SK-N-SH treated with all-trans-retinoic acid at 6 μM for 48 hours (cell line): Measurements from ENCODE around the gene ZFYVE28.

ENCODE experiments used
- ATAC-seq: fragments of 200-7000 bp; cut with Tn5 transposase; 3 replicates; pipeline ENCODE4 v1.9.1; 2020; ENCODE audit warnings: mild to moderate bottlenecking, moderate library complexity
- ARNTL ChIP-seq: fragments of 450-650 bp; formaldehyde crosslinking; IDR thresholded peaks from 2 replicates; pipeline ENCODE4 v1.5.0; 2020; ENCODE audit warnings: low read depth, mild to moderate bottlenecking, moderate library complexity, borderline replicate concordance
- BACH2 ChIP-seq: fragments of 250-450 bp; sonication (Bioruptor Pico); IDR thresholded peaks from 2 replicates; pipeline ENCODE4 v1.9.0; 2021; ENCODE audit warnings: mild to moderate bottlenecking, borderline replicate concordance
- CREB5 ChIP-seq: fragments of 250-450 bp; sonication (Bioruptor Pico); IDR thresholded peaks from 2 replicates; pipeline ENCODE4 v1.5.1; 2020; ENCODE audit warnings: low read depth, mild to moderate bottlenecking, moderate library complexity
- CSDC2 ChIP-seq: fragments of 250-450 bp; sonication (Bioruptor Pico); IDR thresholded peaks from 2 replicates; pipeline ENCODE4 v1.5.0; 2020; ENCODE audit warnings: mild to moderate bottlenecking, moderate library complexity
- CSRNP3 ChIP-seq: fragments of 250-450 bp; sonication (Bioruptor Pico); IDR thresholded peaks from 2 replicates; pipeline ENCODE4 v1.5.1; 2021; ENCODE audit warnings: mild to moderate bottlenecking, moderate library complexity
- ESRRG ChIP-seq: fragments of 250-450 bp; sonication (Bioruptor Pico); IDR thresholded peaks from 2 replicates; pipeline ENCODE4 v1.6.1; 2021; ENCODE audit warnings: mild to moderate bottlenecking
- GLIS3 ChIP-seq: fragments of 250-450 bp; sonication (Bioruptor Pico); IDR thresholded peaks from 2 replicates; pipeline ENCODE4 v1.5.0; 2020; ENCODE audit warnings: mild to moderate bottlenecking, moderate library complexity
- ISL1 ChIP-seq: fragments of 250-450 bp; sonication (Bioruptor Pico); IDR thresholded peaks from 2 replicates; pipeline ENCODE4 v2.1.2; 2022; ENCODE audit warnings: mild to moderate bottlenecking, moderate library complexity
- OSR1 ChIP-seq: fragments of 250-450 bp; sonication (Bioruptor Pico); IDR thresholded peaks from 2 replicates; pipeline ENCODE4 v1.8.0; 2022; ENCODE audit warnings: moderate library complexity, mild to moderate bottlenecking, inconsistent platforms
- PATZ1 ChIP-seq: fragments of 250-450 bp; sonication (Bioruptor Pico); IDR thresholded peaks from 2 replicates; pipeline ENCODE4 v1.8.0; 2020; ENCODE audit warnings: mild to moderate bottlenecking, moderate library complexity, borderline replicate concordance
- POU6F1 ChIP-seq: fragments of 250-450 bp; sonication (Bioruptor Pico); IDR thresholded peaks from 2 replicates; pipeline ENCODE4 v1.8.0; 2021; ENCODE audit warnings: low read depth, mild to moderate bottlenecking, moderate library complexity, borderline replicate concordance
- PPARA ChIP-seq: fragments of 250-450 bp; sonication (Bioruptor Pico); IDR thresholded peaks from 2 replicates; pipeline ENCODE4 v1.5.0; 2020; ENCODE audit warnings: mild to moderate bottlenecking, borderline replicate concordance
- RARB ChIP-seq: fragments of 250-450 bp; sonication (Bioruptor Pico); IDR thresholded peaks from 2 replicates; pipeline ENCODE4 v1.8.0; 2021; ENCODE audit warnings: mild to moderate bottlenecking, moderate library complexity
- SNAI2 ChIP-seq: fragments of 250-450 bp; sonication (Bioruptor Pico); IDR thresholded peaks from 2 replicates; pipeline ENCODE4 v1.5.0; 2020; ENCODE audit warnings: mild to moderate bottlenecking, moderate library complexity
- TCF4 ChIP-seq: fragments of 250-450 bp; sonication (Bioruptor Pico); IDR thresholded peaks from 2 replicates; pipeline ENCODE4 v1.8.0; 2021; ENCODE audit warnings: mild to moderate bottlenecking, moderate library complexity, borderline replicate concordance
- TOX ChIP-seq: fragments of 250-450 bp; sonication (Bioruptor Pico); IDR thresholded peaks from 2 replicates; pipeline ENCODE4 v1.8.0; 2021; ENCODE audit warnings: mild to moderate bottlenecking, moderate library complexity, borderline replicate concordance
- TSHZ2 ChIP-seq: fragments of 250-450 bp; sonication (Bioruptor Pico); IDR thresholded peaks from 2 replicates; pipeline ENCODE4 v1.5.0; 2020; ENCODE audit warnings: mild to moderate bottlenecking, moderate library complexity
- ZC3H10 ChIP-seq: fragments of 250-450 bp; sonication (Bioruptor Pico); IDR thresholded peaks from 2 replicates; pipeline ENCODE4 v1.5.1; 2021; ENCODE audit warnings: mild to moderate bottlenecking, moderate library complexity
- ZFP3 ChIP-seq: fragments of 250-450 bp; sonication (Bioruptor Pico); IDR thresholded peaks from 2 replicates; pipeline ENCODE4 v1.5.0; 2020; ENCODE audit warnings: mild to moderate bottlenecking, moderate library complexity
- ZFP30 ChIP-seq: fragments of 450-650 bp; formaldehyde crosslinking; IDR thresholded peaks from 2 replicates; pipeline ENCODE4 v1.5.0; 2022; ENCODE audit warnings: mild to moderate bottlenecking, moderate library complexity
- ZNF565 ChIP-seq: fragments of 450-650 bp; formaldehyde crosslinking; conservative IDR thresholded peaks from 2 replicates; pipeline ENCODE4 v1.5.0; 2020; ENCODE audit warnings: low read depth, mild to moderate bottlenecking, moderate library complexity
- ZNF70 ChIP-seq: fragments of 450-650 bp; formaldehyde crosslinking; IDR thresholded peaks from 2 replicates; pipeline ENCODE4 v1.5.0; 2020; ENCODE audit warnings: mild to moderate bottlenecking, moderate library complexity
- ZNF8 ChIP-seq: fragments of 450-650 bp; formaldehyde crosslinking; IDR thresholded peaks from 2 replicates; pipeline ENCODE4 v1.5.0; 2020; ENCODE audit warnings: mild to moderate bottlenecking, moderate library complexity

Gene ZFYVE28

GRCh38 chr4:2270341-2271165, 147.9 kb downstream of the ZFYVE28 start:
- TF ChIP-seq ISL1 (CRISPR knock-in tag) = no peak
- no peak for TF ChIP-seq TOX (CRISPR knock-in tag)
- TF ChIP-seq ZFP3 = no peak
- no peak for TF ChIP-seq ZNF8 (CRISPR knock-in tag)
- no peak for TF ChIP-seq PATZ1
- TF ChIP-seq GLIS3 (CRISPR knock-in tag) = no peak
- no peak for TF ChIP-seq SNAI2
- no peak for TF ChIP-seq ZNF565 (CRISPR knock-in tag)
- no peak for TF ChIP-seq CSRNP3 (CRISPR knock-in tag)
- TF ChIP-seq ESRRG (CRISPR knock-in tag) = no peak
- TF ChIP-seq BACH2 (CRISPR knock-in tag) = no peak
- TF ChIP-seq TCF4 (CRISPR knock-in tag) = no peak
- no peak for TF ChIP-seq TSHZ2
- TF ChIP-seq ARNTL = no peak
- no peak for TF ChIP-seq POU6F1 (CRISPR knock-in tag)
- no peak for TF ChIP-seq CREB5 (CRISPR knock-in tag)
- TF ChIP-seq CSDC2 = no peak
- no peak for TF ChIP-seq ZFP30 (CRISPR knock-in tag)
- no peak for TF ChIP-seq OSR1
- no peak for ATAC-seq

- no peak for TF ChIP-seq OSR1
- TF ChIP-seq RARB (CRISPR knock-in tag) = no peak
- TF ChIP-seq TCF4 (CRISPR knock-in tag) = no peak
- no peak for TF ChIP-seq ZNF8 (CRISPR knock-in tag)
- no peak for TF ChIP-seq ZFP3
- no peak for TF ChIP-seq ESRRG (CRISPR knock-in tag)
- no peak for TF ChIP-seq CSDC2
- TF ChIP-seq TOX (CRISPR knock-in tag) = no peak
- no peak for TF ChIP-seq CREB5 (CRISPR knock-in tag)
- TF ChIP-seq POU6F1 (CRISPR knock-in tag) = no peak
- no peak for TF ChIP-seq PPARA (CRISPR knock-in tag)
- TF ChIP-seq SNAI2 = no peak
- TF ChIP-seq ZC3H10 (CRISPR knock-in tag) = no peak
- TF ChIP-seq BACH2 (CRISPR knock-in tag) = no peak
- TF ChIP-seq ISL1 (CRISPR knock-in tag) = no peak
- no peak for TF ChIP-seq TSHZ2
- TF ChIP-seq ZNF70 (CRISPR knock-in tag) = no peak
- ATAC-seq = no peak
Observed at GRCh38 chr4:2269618-2270163, 148.8 kb downstream of the ZFYVE28 start.
